Measurements from ENCODE around the gene TPM1.
"Not testable (repeated sequence)": the region's sequence is repeated elsewhere in the genome, so short reads cannot be mapped to it uniquely, and the experiment has no call there.

TPM1 gene

DNA sequence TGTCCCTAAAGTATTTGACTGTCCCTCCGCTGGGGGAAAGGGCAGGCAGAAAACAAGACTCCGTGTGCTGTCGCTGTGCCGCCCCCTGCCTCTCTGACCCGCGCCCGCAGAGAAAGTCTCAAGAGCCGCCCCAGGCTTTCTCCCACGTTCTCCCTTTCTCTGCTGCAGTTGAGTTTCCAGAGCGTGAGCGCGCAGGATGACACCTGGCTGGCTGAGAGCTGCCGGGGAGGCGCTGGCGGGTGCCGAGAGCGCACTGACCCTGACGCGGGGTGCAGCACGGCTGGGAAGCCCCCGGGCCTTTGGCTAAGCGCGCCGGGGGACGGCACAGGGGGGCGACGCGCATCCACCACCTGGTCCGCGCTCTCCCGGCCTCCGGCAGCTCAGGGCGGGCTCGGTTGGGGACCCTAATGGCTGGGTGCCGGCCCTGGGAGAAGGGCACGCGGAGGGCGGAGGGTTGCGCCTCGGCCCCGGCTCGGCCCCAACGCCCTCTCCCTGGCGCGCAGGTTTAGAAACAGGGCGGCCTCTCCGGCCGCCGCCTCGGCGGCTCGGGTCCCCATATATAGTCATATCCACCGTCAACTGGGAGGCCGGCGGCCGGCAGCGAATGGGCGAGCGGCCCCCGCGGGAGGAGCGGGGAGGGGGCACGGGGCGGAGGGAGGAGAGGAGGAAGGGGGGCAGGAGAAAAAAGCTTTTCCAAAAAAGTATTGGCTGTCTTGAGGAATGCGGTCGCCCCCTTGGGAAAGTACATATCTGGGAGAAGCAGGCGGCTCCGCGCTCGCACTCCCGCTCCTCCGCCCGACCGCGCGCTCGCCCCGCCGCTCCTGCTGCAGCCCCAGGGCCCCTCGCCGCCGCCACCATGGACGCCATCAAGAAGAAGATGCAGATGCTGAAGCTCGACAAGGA, at the start of gene TPM1:
Gene TPM1, plus strand, starts transcription at position 774 of the 903 bp plus-strand sequence. Its CDS starts 83 bp downstream, at position 857.
- DNase-seq, result no peak

DNA sequence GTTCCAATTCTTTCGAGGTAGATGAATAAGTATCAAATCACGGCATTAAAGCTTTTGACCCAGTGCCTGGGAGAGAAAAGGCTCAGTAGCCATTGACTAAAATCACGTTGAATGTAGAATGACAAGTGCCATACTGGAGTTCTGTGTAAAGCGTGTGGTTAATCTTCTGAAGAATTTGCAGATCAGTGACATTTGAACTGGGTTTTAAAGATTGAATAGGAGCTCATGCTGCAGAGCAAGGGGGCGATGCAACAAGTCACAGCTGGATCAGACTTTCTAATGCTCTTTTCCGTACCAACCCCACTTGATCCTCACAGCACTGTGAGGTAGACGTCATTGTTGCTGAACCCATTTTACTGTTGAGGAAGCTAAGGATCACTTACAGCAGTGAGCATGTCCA, 49.5 kb upstream of the TPM1 start:
- no peak for DNase-seq

DNA sequence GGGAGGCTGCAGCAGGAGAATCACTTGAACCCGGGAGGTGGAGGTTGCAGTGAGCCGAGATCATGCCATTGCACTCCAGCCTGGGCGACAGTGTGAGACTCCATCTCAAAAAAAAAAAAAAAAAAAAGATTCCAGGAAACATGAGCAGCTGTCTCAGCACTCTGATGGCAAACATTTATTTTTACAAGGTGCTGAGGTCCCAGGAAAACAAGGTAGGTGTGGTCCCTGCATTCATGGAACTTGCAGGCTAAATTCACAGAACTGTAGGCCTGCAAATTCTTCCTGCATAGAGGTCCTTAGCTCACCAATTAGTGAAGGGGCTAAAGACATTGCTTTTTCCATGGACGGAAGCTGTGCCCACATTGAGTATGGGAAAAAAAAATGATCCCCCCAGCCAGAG, 48.9 kb upstream of the TPM1 start:
- DNase-seq, result not testable (repeated sequence)

DNA sequence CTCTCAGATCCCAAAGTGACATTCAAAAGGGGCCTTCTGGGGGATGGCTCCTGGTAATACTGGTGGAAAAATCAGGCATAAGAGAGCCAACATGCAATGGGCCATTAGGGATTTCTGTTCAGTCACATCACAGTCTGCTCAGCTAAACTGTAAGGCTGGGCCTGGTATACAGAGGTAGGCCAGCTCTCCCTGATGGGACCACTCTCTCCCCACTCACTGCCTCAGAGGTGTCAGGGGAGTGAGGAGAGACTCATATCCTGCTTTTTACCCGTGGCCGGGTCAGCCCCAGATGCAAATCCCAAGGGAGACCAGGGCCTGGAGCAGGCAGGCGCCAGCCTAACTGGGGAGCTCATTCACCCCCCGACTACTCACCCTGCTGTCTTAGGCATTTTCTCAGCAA, 48.1 kb upstream of the TPM1 start:
- DNase-seq, result no peak

DNA sequence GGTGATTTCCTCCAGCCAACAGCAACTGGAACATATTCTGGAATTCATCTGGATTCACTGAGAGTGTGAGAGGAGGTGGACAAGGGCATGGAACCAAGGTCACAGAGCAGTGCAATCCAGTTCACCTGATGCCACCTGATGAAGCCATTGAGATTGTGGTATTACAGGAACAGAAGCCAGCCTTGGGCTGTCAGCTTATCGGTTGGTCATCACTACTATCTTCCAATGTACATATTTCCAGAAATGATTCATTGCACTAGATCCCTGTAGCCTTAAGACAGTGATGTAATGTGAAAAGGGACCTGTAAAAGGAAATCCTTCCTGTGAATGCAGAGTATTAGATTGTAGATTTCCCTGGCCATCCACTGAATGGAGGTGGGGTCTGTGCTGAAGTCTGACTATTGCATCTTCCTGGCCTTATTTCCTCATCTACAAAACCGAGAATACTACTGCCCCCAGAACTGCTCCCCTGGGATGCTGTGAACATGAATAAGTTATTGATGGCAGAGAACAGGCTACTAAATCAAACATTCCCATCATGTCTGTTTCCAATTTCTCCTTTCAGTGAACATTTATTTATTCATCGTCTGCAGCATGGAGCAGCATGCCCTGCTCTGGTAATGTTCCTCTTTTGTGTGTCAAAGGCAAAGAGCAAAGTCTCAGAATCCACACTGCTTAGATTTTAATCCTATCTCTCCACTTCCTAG, 47.4 kb upstream of the TPM1 start:
- no peak for DNase-seq

DNA sequence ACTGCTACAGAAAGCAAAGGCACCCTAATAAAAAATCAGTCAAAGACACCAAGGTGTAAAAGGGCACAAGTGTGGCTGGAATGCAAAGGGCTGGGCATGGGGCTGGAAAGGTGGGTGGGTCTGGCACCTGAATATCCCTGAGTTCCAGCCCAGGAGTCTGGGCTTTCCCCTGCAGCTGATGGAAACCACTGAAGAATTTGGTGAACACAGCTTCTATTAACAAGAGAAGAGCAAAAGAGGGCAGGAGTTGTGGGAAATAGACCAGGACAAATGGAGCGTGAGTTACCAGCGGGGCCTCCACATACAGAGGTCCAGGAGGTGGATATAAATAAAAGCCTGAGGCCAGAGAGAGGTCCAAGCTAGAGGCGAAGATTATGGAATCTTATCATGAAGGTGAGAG, 45.1 kb upstream of the TPM1 start:
- DNase-seq, result no peak

- DNase-seq, result no peak
These were observed 44.2 kb upstream of the TPM1 start for GRCh38 chr15:62998262-62998890.

GRCh38 chr15:62999178-62999577, 43.4 kb upstream of the TPM1 start:
- no peak for DNase-seq

GRCh38 chr15:62999923-63000561, 42.5 kb upstream of the TPM1 start:
- no peak for DNase-seq

DNA sequence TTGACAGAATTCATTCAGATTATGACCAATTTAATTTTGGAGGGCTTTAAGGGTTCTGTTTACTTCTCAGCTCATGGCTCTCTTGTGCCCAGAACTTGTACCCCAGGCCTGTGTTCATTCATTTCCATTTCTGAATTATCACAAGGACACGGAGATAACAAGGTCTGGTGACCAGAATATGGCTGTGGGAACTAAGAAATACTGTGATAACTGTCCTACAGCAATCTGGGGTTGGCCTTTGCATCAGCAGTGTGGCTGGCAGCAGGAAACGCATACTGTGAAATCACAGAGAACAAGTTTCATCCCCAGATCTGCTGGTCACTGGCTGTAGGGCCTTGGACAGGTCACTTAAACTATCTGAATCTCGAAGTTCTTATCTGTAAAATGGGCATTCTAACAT, 41.8 kb upstream of the TPM1 start:
- no peak for DNase-seq

GRCh38 chr15:63004211-63004610, 38.3 kb upstream of the TPM1 start:
- no peak for DNase-seq

GRCh38 chr15:63006032-63006878, 36.3 kb upstream of the TPM1 start:
- DNase-seq, result no peak

- DNase-seq, result no peak
These were observed 34.1 kb upstream of the TPM1 start for GRCh38 chr15:63008333-63009049.

DNA sequence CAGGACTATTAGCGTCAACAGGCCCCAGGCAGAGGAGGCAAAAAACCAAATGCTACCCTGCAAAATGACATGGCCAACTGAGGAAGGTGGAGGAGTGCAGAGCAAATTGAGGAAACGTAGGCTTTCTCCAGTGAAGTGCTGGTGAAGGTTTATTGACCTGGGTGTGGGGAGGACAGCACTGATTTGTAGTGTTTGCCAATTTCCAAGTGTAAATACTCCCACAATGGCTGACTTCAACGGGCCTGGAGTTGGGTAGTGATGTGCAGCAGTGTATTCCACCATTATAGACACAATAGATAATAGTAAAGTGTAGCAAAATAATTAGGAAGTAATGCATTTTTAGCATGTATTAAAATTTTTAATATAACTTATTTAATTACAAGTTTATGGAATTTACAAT, 32.2 kb upstream of the TPM1 start:
- no peak for DNase-seq

- no peak for DNase-seq
These were observed 31.4 kb upstream of the TPM1 start for GRCh38 chr15:63010920-63011693.

DNA sequence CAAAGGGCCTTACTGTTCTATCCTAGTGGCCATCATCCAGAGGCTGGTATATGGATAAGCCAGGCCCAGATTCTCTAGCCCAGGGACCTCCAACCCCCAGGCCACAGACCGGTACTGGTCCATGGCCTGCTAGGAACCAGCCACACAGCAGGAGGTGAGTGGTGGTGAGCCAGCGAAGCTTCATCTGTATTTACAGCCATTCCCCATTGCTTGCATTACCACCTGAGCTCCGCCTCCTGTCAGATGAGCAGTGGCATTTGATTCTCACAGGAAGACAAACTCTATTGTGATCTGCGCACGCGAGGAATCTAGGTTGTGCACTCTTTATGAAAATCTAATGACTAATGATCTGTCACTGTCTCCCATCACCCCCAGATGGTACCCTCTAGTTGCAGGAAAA, 30.1 kb upstream of the TPM1 start:
- no peak for DNase-seq

DNA sequence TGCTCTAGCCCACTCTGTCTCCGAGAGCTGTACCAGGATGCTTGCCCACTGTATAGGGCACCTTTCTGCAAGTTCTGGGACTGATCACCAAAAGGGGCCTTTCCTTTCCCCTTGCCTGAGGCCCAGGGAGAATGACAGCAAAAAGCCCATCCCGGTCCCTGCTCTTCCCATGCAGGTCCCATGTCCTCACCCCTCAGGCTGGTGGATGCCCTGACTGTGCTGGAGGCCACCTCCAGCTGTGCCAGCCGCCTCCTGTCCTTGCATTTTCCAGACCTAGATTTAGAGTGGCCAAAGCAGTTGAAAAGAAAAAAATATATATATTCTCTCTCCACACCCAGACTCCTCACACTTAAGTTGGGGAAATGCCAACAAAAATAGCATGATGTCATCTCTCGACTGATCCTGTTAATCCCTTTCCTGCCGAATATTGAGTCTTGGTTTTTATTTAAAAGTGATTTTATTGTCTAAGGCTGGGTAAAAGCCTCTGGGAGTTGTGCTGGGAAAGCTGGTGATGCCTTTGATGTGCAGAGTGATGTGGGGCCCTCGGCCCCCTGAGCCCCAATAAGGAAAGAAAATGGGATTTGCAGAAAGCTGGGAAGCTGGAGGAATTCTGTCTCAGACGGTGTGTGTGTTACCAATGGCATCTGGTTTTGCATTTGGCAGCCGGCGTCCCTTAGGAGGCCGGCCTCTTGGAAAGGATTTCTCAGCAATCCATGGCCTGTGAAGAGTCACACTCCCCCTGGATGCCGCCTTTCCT, 29.3 kb upstream of the TPM1 start:
- DNase-seq, result no peak

DNA sequence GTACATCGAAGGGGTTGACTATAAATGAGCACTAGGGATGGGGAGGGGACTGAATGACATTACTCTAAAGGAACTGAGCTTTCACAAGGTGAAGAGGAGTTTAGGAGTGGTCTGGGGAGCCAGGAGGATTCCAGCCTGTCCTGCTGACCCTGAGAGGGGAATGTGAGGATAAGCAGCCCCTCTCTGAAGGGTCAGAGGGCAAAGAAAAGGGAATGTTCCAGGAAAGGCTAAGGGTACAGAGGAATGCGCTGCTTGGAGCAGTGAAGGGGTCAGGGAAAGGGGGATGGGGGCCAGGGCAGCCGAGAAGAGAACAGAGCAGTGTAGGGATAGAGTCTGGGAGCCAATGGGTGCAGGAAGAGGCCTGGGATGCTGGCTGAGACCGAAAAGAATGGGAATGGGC, 28.0 kb upstream of the TPM1 start:
- no peak for DNase-seq

DNA sequence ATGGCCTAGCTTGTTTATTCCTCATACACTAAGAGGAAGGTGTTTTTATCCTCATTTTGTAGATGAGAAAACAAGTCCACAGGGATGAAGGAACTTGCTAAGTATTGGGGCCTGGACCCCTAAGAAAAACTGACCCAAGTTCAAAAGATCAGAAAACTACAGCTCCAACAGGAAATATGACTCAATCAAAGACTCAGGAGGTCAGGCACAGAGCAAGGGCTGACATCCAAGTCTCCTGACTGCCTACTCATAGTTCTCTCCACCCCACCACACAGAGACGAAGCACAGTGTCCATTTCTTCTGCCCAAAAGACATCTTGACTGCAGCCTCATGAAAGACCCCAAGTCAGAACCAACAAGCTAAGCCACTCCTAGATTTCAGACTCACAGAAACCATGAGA, 26.9 kb upstream of the TPM1 start:
- DNase-seq, result no peak

DNA sequence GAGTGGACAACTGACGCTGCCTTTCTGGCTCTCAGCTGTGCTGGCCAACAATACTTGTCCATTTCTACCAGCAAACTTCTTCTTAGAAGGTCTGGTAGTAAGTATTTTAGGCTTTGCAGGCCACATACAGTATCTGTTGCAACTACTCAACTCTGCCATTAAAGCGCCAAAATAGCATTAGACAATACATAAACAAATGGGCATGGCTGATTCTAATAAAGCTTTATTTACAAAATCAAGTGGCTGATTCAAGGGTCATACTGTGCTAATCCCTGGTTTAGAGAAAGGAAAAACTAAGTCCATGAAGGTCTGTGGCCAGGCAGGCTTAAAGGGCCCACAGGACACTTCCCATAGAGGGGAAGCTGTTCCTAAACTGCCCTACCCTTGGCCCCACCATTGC, 26.3 kb upstream of the TPM1 start:
- no peak for DNase-seq
